Measurements from ENCODE around the gene TNFRSF13B. TPM values are rescaled to one million over a fixed set of nuclear protein-coding genes. Genes with fewer than 3 reads are reported as not detected.

Gene TNFRSF13B
- total and polyA plus RNA-seq, 10 of the 15 experiments (the other 5 are each of a cell fraction or from before 2014, with no cell fraction given): 15.5 to 231 (median 119) TPM

- H3K27me3 ChIP-seq (replicated peaks in 1 of 2; ENCODE audit: control insufficient read depth in 2 of 2, insufficient read depth in 2 of 2, low read length in 1 of 2): no peaks in the 10 kb centered on the region
- no peak overlapping the region for H3K27ac ChIP-seq (ENCODE audit: control insufficient read depth, insufficient read depth)
- intact Hi-C loops (cut with micrococcal nuclease; ENCODE audit: unreplicated experiment): loop anchor here (1.0 to 10.0 kb wide), 4 partner anchors 145 to 311 kb away; partner anchors contain the start of genes FLCN and PLD6
- no peaks in the 10 kb centered on the region for H3K79me2 ChIP-seq (ENCODE audit: control insufficient read depth, insufficient read depth, low read length)
- no peaks in the 10 kb centered on the region for H4K20me1 ChIP-seq (ENCODE audit: control insufficient read depth, insufficient read depth)
- WGBS (ENCODE audit: insufficient coverage, insufficient replicate concordance, low lambda C conversion rate, missing lambda C conversion rate): 18% methylated on average over 22 of the region's 22 CpGs
- DNase-seq (ENCODE audit: low read depth, low spot score) (no peak), ATAC-seq (peak; percentile 98), FAIRE-seq (peak; percentile 88)
- H3K4me3 ChIP-seq: no peak overlapping the region
- H2AFZ ChIP-seq (ENCODE audit: control insufficient read depth, low read depth, low read length): no peak overlapping the region
- H3K9ac ChIP-seq (ENCODE audit: control insufficient read depth, insufficient read depth, low read length): no peak overlapping the region
- in situ Hi-C loops (cut with MboI): loop anchor here (5.0 kb wide), 1 partner anchor 305 kb away; no protein-coding TSS in a partner anchor
- RAD21 ChIA-PET (ENCODE audit: unreplicated experiment): no interaction called here
- no peaks in the 10 kb centered on the region for H3K36me3 ChIP-seq (ENCODE audit: control insufficient read depth in 2 of 2, insufficient read depth in 2 of 2, low read length in 1 of 2)
- no peaks in the 10 kb centered on the region for H3K9me3 ChIP-seq (replicated peaks; ENCODE audit: control insufficient read depth, insufficient read depth, low read length)
- no TSS peak for BruUV-seq (replicated peaks)
- POLR2A ChIA-PET: no interaction called here
- no peaks in the 10 kb centered on the region for H3K4me1 ChIP-seq (ENCODE audit: control insufficient read depth, insufficient read depth, low read length)
- CTCF ChIA-PET: interaction anchor here (3.6 kb wide), 1 partner anchor 311 kb away, joined by 21 read pairs; no protein-coding TSS in a partner anchor
- H3K4me2 ChIP-seq (ENCODE audit: control insufficient read depth, insufficient read depth): no peak overlapping the region
- SMC1A ChIA-PET (ENCODE audit: uncharacterized antibody, unreplicated experiment): interaction anchor here (0.6 to 1.5 kb wide), 2 partner anchors 10 to 163 kb away, joined by 3 to 4 read pairs; no protein-coding TSS in a partner anchor
- TF ChIP-seq ATF2 (IDR thresholded peaks at IDR 0.05; ENCODE audit: low read length): no peak
- no peak for TF ChIP-seq SRF (IDR thresholded peaks at IDR 0.05; ENCODE audit: low read depth in 2 of 2, low read length in 2 of 2)
- no peak for TF ChIP-seq NR2F1 (conservative IDR thresholded peaks at IDR 0.05)
- no peak for TF ChIP-seq ELK1 (IDR thresholded peaks at IDR 0.05; ENCODE audit: low read depth, low read length)
- no peak for TF ChIP-seq HSF1 (IDR thresholded peaks at IDR 0.05; ENCODE audit: low read depth, low read length)
- TF ChIP-seq PAX5 (IDR thresholded peaks at IDR 0.05; ENCODE audit: borderline replicate concordance, low read depth, low read length): no peak
- no peak for TF ChIP-seq NFIC (IDR thresholded peaks at IDR 0.05; ENCODE audit: low read depth, low read length)
- TF ChIP-seq MTA2 (IDR thresholded peaks at IDR 0.05; ENCODE audit: low read depth): no peak
- TF ChIP-seq CREB1 (IDR thresholded peaks at IDR 0.05; ENCODE audit: low read depth): no peak
- TF ChIP-seq POLR2AphosphoS2 (IDR thresholded peaks at IDR 0.05; ENCODE audit: low read depth, low read length): no peak
- TF ChIP-seq TARDBP (IDR thresholded peaks at IDR 0.05; ENCODE audit: borderline replicate concordance): no peak
- no peak for TF ChIP-seq E4F1 (IDR thresholded peaks at IDR 0.05; ENCODE audit: borderline replicate concordance, partially characterized antibody)
- no peak for TF ChIP-seq ZBED1 (IDR thresholded peaks at IDR 0.05; ENCODE audit: borderline replicate concordance)
- no peak for TF ChIP-seq STAT3 (IDR thresholded peaks at IDR 0.05; ENCODE audit: low read depth, low read length)
- TF ChIP-seq HDAC2 (IDR thresholded peaks at IDR 0.05): no peak
- no peak for TF ChIP-seq POU2F2 (IDR thresholded peaks at IDR 0.05; ENCODE audit: borderline replicate concordance, low read depth, low read length)
- TF ChIP-seq YY1 (IDR thresholded peaks at IDR 0.05; ENCODE audit: low read depth, low read length): peak; percentile 83
Measured at GRCh38 chr17:17001874-17002520, 30.1 kb upstream of the TNFRSF13B start.
